HepG2 (cell line): ENCODE data around the gene SEMA6B. TPM values are rescaled to one million over a fixed set of nuclear protein-coding genes. Genes with fewer than 3 reads are reported as not detected.
A peak's percentile ranks its signal among the peaks of the same experiment; 100 is the strongest.

Source experiments
- DR1 ChIP-seq: sonication (generic); formaldehyde crosslinking; IDR thresholded peaks from 2 replicates; pipeline ENCODE4 v1.8.0; 2021; ENCODE audit warnings: mild to moderate bottlenecking, missing genetic modification reagents, inconsistent platforms
- KAT8 ChIP-seq: IDR thresholded peaks from 2 replicates; pipeline ENCODE4 v1.6.1; 2016; ENCODE audit warnings: missing genetic modification reagents, missing compliant biosample characterization
- MTA1 ChIP-seq: sonication (generic); formaldehyde crosslinking; IDR thresholded peaks from 2 replicates; pipeline ENCODE4 v1.4.0; 2020; ENCODE audit warnings: missing genetic modification reagents, mild to moderate bottlenecking, borderline replicate concordance
- STAT5B ChIP-seq: sonication (generic); formaldehyde crosslinking; IDR thresholded peaks from 2 replicates; pipeline ENCODE4 v1.4.0; 2020; ENCODE audit warnings: missing genetic modification reagents
- ZMYM2 ChIP-seq: sonication (generic); formaldehyde crosslinking; IDR thresholded peaks from 2 replicates; pipeline ENCODE4 v1.8.0; 2022; ENCODE audit warnings: mild to moderate bottlenecking, missing genetic modification reagents
- ZNF337 ChIP-seq: sonication (generic); formaldehyde crosslinking; IDR thresholded peaks from 2 replicates; pipeline ENCODE4 v1.5.1; 2020; ENCODE audit warnings: missing genetic modification reagents, low read depth, mild to moderate bottlenecking, borderline replicate concordance
- ZNF616 ChIP-seq: sonication (generic); formaldehyde crosslinking; IDR thresholded peaks from 2 replicates; pipeline ENCODE4 v1.5.0; 2020; ENCODE audit warnings: low read depth, mild to moderate bottlenecking, missing genetic modification reagents
- ZNF746 ChIP-seq: sonication (generic); formaldehyde crosslinking; IDR thresholded peaks from 2 replicates; pipeline ENCODE4 v1.8.0; 2022; ENCODE audit warnings: mild to moderate bottlenecking, missing genetic modification reagents
- ZNF792 ChIP-seq: IDR thresholded peaks from 2 replicates; pipeline ENCODE4 v1.6.1; 2016
- polyA plus RNA-seq, 8 experiments: library from polyadenylated mRNA; depleted of rRNA in 3 of 8; stranded (reverse) in 7 of 8; unstranded in 1 of 8; fragments of >200 nt; fragmentation: Illumina TruSeq in 4 of 8; extraction: Trizol in 4 of 8; gene quantifications; 2 replicates each; pipeline versions ENCODE4 v1.2.1 to v1.2.3, GENCODE V29; 2011 to 2016; ENCODE audit warnings: low read depth in 4 of 8, missing spikeins in 1 of 8, mixed read lengths in 1 of 8; ENCODE audit not compliant: insufficient read depth in 1 of 8
- total RNA-seq, 5 experiments: library from RNA; depleted of rRNA; stranded (reverse); fragments of >200 nt; fragmentation: Illumina TruSeq; extraction: Trizol; gene quantifications; 2 replicates each; pipeline ENCODE4 v1.2.3, GENCODE V29; 2016; ENCODE audit warnings: low read depth in 1 of 5
- TF ChIP-seq, protein P1 (sequence below): sonication (generic); formaldehyde crosslinking; IDR thresholded peaks from 2 replicates; pipeline ENCODE4 v1.4.0; 2020; ENCODE audit warnings: missing genetic modification reagents, borderline replicate concordance
- TF ChIP-seq, protein P2 (sequence below), 2 experiments: fragments of 450-650 bp in 1 of 2; sonication (generic) in 1 of 2; formaldehyde crosslinking; IDR thresholded peaks; 2 replicates each; pipeline versions ENCODE4 v1.5.0 to v1.8.0; 2020 to 2022; ENCODE audit warnings: mild to moderate bottlenecking in 1 of 2, missing genetic modification reagents in 1 of 2
- TF ChIP-seq, protein P3 (sequence below): sonication (generic); formaldehyde crosslinking; IDR thresholded peaks from 2 replicates; pipeline ENCODE4 v1.4.0; 2020; ENCODE audit warnings: mild to moderate bottlenecking, missing genetic modification reagents
- TF ChIP-seq, protein P4 (sequence below), 2 experiments: sonication (generic) in 1 of 2; formaldehyde crosslinking in 1 of 2; IDR thresholded peaks; 2 replicates each; pipeline versions ENCODE4 v1.6.1 to v1.9.0; 2014 to 2022; ENCODE audit warnings: antibody characterized with exemption in 1 of 2, borderline replicate concordance in 1 of 2, inconsistent platforms in 1 of 2, low read depth in 1 of 2, missing genetic modification reagents in 1 of 2
- TF ChIP-seq, protein P5 (sequence below): sonication (generic); formaldehyde crosslinking; IDR thresholded peaks from 2 replicates; pipeline ENCODE4 v1.4.0; 2020; ENCODE audit warnings: missing genetic modification reagents

Gene SEMA6B
- total and polyA plus RNA-seq, 2 of the 13 experiments (the other 11 are each of a cell fraction or from before 2014, with no cell fraction given), result 45.5 to 67.1 TPM

DNA sequence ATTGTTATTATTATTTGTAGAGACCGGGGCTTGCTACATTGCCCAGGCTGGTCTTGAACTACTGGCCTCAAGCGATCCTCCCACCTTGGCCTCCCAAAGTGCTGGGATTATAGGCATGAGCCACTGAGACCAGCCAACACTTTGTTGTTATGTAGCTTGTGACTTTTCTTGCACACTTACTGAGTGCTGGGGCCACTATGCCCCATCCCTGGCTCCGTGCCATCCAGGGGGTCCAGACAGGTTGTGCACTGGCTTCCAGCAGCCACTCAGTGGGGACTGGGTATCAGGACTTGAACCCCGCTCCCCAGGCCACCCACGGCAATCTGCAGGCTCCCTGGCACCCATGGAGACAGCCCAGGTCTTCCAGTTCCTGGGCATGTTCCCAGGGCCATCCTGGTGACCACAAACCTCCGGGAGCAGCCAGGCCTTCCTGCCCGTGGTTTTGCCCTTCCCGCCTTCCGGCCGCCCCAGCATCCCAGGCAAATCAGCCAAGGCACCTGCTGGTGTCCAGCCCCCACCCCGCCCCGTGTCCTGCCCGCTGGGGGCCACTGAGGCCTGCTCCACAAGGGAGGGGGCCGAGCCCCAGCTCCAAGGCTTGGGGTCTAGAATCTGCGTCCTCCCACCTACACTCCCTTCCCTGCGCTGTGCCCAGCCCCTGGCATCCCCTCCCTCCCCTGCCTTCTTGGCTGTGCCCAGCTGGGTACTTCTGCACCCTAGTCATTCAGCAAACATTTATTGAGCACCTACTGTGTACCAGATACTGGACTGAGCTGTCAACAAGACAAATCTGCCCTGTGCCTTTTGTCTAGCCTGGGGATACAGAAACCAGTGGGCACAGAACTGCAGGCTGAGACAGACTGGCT lies 23.7 kb upstream of the SEMA6B start (continued):
- TF ChIP-seq, protein P1, sequence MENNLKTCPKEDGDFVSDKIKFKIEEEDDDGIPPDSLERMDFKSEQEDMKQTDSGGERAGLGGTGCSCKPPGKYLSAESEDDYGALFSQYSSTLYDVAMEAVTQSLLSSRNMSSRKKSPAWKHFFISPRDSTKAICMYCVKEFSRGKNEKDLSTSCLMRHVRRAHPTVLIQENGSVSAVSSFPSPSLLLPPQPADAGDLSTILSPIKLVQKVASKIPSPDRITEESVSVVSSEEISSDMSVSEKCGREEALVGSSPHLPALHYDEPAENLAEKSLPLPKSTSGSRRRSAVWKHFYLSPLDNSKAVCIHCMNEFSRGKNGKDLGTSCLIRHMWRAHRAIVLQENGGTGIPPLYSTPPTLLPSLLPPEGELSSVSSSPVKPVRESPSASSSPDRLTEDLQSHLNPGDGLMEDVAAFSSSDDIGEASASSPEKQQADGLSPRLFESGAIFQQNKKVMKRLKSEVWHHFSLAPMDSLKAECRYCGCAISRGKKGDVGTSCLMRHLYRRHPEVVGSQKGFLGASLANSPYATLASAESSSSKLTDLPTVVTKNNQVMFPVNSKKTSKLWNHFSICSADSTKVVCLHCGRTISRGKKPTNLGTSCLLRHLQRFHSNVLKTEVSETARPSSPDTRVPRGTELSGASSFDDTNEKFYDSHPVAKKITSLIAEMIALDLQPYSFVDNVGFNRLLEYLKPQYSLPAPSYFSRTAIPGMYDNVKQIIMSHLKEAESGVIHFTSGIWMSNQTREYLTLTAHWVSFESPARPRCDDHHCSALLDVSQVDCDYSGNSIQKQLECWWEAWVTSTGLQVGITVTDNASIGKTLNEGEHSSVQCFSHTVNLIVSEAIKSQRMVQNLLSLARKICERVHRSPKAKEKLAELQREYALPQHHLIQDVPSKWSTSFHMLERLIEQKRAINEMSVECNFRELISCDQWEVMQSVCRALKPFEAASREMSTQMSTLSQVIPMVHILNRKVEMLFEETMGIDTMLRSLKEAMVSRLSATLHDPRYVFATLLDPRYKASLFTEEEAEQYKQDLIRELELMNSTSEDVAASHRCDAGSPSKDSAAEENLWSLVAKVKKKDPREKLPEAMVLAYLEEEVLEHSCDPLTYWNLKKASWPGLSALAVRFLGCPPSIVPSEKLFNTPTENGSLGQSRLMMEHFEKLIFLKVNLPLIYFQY (CRISPR knock-in tag), result no peak
- TF ChIP-seq ZNF746 (CRISPR knock-in tag), result no peak
- TF ChIP-seq, protein P2, sequence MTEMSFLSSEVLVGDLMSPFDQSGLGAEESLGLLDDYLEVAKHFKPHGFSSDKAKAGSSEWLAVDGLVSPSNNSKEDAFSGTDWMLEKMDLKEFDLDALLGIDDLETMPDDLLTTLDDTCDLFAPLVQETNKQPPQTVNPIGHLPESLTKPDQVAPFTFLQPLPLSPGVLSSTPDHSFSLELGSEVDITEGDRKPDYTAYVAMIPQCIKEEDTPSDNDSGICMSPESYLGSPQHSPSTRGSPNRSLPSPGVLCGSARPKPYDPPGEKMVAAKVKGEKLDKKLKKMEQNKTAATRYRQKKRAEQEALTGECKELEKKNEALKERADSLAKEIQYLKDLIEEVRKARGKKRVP (CRISPR knock-in tag; IDR thresholded peaks at IDR 0.05), result no peak; a peak in 1 of 4 replicates
- peak; percentile 40; the same call in 1 of the 2 replicates for TF ChIP-seq ZNF792 (CRISPR knock-in tag)
- TF ChIP-seq, protein P3, sequence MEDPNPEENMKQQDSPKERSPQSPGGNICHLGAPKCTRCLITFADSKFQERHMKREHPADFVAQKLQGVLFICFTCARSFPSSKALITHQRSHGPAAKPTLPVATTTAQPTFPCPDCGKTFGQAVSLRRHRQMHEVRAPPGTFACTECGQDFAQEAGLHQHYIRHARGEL (CRISPR knock-in tag), result no peak
- peak; percentile 60 for TF ChIP-seq KAT8 (CRISPR knock-in tag)
- TF ChIP-seq DR1, result no peak
- TF ChIP-seq STAT5B, result no peak
- peak; percentile 58; the same call in 1 of the 2 replicates for TF ChIP-seq ZNF616 (CRISPR knock-in tag)
- TF ChIP-seq, protein P4, sequence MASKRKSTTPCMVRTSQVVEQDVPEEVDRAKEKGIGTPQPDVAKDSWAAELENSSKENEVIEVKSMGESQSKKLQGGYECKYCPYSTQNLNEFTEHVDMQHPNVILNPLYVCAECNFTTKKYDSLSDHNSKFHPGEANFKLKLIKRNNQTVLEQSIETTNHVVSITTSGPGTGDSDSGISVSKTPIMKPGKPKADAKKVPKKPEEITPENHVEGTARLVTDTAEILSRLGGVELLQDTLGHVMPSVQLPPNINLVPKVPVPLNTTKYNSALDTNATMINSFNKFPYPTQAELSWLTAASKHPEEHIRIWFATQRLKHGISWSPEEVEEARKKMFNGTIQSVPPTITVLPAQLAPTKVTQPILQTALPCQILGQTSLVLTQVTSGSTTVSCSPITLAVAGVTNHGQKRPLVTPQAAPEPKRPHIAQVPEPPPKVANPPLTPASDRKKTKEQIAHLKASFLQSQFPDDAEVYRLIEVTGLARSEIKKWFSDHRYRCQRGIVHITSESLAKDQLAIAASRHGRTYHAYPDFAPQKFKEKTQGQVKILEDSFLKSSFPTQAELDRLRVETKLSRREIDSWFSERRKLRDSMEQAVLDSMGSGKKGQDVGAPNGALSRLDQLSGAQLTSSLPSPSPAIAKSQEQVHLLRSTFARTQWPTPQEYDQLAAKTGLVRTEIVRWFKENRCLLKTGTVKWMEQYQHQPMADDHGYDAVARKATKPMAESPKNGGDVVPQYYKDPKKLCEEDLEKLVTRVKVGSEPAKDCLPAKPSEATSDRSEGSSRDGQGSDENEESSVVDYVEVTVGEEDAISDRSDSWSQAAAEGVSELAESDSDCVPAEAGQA (IDR thresholded peaks at IDR 0.05; ENCODE audit: low read depth), result no peak
- TF ChIP-seq, protein P4 (CRISPR knock-in tag; IDR thresholded peaks at IDR 0.05; ENCODE audit: borderline replicate concordance), result no peak
- TF ChIP-seq MTA1, result no peak
- no peak for TF ChIP-seq ZNF337 (CRISPR knock-in tag)
- TF ChIP-seq, protein P5, sequence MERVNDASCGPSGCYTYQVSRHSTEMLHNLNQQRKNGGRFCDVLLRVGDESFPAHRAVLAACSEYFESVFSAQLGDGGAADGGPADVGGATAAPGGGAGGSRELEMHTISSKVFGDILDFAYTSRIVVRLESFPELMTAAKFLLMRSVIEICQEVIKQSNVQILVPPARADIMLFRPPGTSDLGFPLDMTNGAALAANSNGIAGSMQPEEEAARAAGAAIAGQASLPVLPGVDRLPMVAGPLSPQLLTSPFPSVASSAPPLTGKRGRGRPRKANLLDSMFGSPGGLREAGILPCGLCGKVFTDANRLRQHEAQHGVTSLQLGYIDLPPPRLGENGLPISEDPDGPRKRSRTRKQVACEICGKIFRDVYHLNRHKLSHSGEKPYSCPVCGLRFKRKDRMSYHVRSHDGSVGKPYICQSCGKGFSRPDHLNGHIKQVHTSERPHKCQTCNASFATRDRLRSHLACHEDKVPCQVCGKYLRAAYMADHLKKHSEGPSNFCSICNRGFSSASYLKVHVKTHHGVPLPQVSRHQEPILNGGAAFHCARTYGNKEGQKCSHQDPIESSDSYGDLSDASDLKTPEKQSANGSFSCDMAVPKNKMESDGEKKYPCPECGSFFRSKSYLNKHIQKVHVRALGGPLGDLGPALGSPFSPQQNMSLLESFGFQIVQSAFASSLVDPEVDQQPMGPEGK (CRISPR knock-in tag), result peak; percentile 97
- 0 out of 2 replicates have a peak, but pooled peaks have one; percentile 14 for TF ChIP-seq ZMYM2 (CRISPR knock-in tag)
